GM18511 (cell line): ENCODE data around the gene RIN3.

Experiments
- ATAC-seq: cut with Tn5 transposase; IDR thresholded peaks from one replicate; pipeline ENCODE4 v1.9.1; 2021; ENCODE audit warnings: mild to moderate bottlenecking, moderate library complexity; ENCODE audit not compliant: unreplicated experiment

RIN3 gene

GRCh38 chr14:92644171-92644969, 130.8 kb downstream of the RIN3 start:
- ATAC-seq = no peak

GRCh38 chr14:92644970-92645515, 131.5 kb downstream of the RIN3 start:
- ATAC-seq = no peak

GRCh38 chr14:92645841-92646478, 132.4 kb downstream of the RIN3 start:
- no peak for ATAC-seq

DNA sequence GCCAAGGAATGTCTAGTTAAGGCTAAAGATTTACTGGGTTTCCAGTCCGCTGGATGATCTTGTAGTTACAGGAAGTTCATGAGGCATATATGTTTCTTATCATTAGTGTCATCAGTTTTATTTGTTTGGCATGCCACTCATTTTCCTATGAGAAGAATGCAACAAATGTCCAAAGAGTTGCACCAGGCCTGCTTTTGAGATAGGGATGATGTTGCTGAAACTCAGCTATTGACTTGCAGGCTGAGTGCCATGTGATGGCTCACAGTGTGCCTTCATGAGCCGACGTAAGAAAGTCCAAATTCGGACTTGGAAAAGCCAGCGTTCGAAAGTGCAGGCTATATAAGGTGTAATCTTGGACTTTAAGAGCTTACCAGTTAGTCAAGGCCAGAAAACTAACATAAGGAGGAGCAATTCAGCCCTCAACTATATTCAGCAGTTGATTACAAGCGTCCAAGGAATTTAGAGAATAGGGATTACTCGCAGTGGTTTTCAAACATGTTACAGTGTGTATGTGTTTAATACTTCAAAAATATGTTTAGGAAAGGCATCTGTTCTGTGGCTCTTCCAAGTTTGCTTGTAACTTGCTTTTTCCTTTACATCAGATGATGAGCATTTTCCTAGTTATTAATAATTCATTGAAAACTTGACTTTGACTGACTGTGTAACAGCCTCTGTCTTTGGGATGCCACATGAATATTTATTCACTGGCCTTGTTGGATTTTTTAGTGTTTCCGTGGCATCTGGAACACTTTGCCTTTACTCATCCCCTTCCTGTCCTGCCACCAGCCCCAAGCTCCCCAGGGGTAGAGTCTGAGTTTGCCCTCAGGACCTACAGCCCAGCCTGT, 133.6 kb downstream of the RIN3 start:
- ATAC-seq = no peak

DNA sequence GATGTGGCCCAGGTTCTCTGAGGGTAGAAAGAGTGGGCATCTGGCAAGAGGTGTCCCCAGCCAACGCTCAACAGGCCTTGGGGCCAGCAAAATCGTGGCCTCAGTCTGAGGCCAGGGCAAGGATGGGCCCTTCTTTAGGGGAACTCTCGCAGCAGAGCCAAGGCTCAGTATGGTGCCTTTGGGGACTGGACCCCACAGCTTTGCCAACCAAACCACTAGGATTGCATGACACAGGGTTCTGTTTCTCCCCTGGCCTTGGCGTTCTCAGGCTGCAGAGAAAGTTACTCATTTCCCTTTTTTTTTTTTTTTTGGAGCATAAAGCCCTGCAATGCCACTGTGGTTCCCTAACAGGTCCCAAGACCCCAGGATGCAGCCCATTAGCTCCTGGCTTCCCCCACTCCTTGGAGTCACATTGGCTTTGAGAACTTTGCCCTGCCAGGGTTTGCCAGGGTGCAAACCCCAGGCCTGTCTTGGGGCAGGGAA, 134.3 kb downstream of the RIN3 start:
- no peak for ATAC-seq

GRCh38 chr14:92649066-92649465, 135.5 kb downstream of the RIN3 start:
- ATAC-seq = no peak

GRCh38 chr14:92649934-92650545, 136.5 kb downstream of the RIN3 start:
- ATAC-seq = no peak

- ATAC-seq = no peak
These were observed 137.1 kb downstream of the RIN3 start for GRCh38 chr14:92650581-92651105.

DNA sequence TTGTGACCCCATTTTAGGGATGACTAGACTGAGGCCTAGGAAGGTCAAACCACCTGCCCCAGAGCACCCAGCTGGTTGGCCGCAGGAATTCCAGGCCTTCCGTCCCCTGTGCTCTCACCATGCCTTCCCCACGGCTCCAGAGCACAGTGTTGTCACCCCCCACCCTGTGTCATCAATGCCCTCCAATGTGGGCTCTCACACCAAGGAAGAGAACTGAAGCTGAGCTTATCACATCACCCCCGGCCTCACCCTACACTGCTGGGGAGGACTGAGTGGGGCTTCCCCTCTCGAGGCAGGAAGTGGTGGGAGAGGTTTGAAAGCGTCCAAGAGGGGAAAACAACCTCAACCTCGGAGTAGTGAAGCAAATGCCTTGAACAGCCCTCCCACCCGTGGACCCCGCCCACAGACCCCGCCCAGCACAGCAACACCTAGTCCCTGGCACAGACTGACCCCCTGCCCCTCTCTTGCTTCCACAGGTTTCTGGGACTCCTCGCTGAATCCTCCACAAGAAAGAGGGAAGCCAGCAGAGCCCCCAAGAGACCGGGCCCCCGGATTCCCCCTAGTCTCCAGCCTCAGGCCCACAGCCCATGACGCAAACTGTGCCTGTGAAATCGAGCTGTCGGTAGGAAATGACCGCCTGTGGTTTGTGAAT, 137.7 kb downstream of the RIN3 start:
- ATAC-seq = peak; percentile 78

DNA sequence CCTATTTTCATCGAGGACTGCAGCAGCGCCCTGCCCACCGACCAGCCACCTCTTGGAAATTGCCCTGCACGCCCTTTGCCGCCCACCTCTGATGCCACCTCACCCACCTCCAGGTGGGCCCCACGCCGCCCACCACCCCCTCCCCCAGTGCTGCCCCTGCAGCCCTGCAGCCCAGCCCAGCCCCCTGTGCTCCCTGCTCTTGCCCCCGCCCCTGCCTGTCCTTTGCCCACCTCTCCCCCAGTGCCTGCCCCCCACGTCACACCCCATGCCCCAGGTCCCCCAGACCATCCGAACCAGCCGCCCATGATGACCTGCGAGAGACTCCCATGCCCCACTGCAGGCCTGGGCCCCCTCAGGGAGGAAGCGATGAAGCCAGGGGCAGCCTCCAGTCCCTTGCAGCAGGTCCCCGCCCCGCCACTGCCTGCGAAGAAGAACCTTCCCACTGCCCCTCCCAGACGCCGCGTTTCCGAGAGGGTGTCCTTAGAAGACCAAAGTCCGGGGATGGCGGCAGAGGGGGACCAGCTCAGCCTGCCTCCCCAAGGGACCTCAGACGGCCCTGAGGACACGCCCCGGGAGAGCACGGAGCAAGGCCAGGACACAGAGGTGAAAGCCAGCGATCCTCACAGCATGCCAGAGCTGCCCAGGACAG, 138.3 kb downstream of the RIN3 start:
- ATAC-seq = no peak

GRCh38 chr14:92652413-92653151, 139.0 kb downstream of the RIN3 start:
- no peak for ATAC-seq

DNA sequence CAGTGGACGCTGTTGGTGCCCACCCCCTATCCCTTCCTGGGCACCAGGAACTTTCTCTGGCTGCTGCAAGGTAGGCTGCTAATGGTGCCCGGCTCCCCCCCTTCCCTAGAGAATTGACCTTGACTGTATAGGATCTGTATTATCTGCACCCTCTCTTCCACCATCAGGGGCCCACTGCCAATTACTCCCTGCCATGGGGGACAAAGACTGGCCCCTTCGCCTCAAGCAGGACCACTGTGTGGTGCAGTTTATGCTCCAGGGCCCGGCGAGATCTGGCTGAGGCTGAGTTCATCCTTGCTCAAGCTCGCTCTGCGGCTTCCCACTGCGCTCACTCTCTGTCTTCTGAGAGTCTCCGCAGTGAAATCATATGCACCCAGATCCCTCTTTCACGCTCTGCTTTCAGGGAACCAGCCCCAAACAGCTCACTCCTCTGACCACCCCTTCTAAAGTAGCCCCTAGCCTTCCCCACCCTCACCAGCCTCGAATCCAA, 139.6 kb downstream of the RIN3 start:
- no peak for ATAC-seq

DNA sequence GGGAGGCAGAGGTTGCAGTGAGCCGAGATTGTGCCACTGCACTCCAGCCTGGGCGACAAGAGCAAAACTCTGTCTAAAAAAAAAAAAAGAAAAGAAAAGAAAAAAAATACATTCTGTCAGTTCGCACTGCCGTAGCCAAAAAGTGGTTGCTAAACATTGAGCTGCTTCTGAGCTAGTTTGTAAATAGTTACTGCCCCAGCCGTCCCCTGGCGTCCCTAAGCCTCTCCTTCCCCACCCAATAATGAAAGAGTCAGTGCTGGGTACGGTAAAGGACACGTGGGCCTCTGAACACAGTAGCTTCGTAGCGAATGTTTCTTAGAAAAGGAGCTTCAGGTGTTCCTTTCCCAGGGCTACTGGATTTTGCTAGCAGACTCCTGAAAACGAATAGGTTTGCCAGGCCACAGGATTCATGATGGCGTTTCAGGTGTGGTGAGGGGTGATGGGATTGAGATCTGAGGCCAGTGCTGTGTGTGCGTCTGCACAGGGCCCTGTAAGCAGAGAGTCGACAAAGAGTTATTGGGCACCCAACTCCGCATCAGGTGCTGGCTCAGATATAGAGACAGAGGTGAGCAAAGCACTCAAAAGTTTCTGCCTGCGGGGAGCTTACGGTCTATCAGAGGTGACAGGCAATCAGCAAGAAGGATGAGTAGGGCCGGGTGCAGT, 140.8 kb downstream of the RIN3 start:
- ATAC-seq = no peak

DNA sequence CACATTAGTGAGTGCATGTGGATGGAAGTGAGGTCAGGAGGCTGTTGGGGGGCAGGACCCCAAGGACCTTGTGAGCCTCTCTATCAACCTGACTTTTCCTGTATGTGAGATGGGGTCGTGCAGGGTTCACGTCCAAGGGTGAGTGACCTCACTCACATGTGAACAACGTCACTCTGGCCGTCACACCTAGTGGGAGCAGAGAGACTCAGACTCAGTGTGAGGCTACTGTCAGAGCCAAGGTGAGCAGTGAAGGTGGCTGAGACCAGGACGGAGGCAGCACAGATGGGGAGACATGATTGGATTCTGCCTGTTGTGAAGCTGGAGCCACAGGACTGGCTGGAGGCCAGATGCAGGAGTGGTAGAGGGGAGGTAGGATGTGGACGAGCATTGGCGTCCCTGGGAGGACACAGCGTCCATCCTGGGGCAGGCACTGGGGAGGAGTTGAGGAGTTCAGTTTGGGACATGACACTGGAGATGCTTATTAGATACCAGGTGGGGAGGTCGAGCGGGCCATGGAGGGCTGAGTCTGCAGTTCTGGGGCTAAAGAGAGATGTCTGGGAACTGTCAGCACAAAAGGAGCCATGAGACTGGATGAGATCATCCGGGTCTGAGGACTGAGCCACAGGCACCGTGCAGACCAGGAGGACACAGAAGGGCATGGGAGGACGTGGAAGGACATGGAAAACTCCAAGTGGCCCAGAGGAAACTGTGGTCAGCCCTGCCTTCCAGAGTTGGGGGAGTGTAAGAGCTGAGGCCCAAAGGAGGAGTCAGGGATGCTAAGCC, 142.0 kb downstream of the RIN3 start:
- ATAC-seq = no peak

DNA sequence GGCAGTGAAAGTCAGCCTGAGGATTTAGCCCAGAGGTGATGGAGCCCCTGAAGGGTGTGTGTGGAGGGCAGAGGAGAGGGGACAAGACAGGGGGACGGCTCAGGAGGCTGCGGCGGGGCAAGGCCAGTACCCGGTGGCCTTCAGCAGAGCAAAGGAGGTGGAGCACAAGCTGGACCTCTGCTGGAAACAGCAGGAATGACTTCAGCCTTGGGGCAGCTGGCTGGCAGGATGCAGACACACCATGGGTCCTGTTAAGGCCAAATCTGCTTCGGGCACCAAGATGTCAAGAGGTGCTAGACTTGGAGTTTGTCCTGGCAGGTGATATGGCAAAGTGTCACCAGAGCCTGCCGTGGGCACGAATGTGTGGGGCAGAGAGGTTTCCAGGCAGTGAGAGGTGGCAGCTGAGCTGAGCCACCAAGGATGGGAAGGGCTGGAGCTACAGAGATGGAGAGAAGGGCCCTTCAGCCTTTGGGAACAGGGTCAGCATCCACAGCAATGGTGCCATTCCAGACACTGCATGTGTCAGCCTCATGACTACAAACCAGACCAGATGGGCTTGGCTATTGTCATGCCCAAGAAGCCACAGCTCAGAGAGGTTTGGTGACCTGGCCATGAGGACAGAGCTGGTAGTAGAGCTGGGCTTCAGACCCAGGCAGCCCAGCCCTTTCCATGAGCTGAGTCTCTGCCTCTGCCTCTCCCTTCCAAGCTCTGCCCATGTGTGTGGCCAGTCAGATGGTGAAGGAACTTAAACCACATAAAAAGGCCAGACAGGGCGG, 142.9 kb downstream of the RIN3 start:
- no peak for ATAC-seq

GRCh38 chr14:92657457-92658142, 144.0 kb downstream of the RIN3 start:
- ATAC-seq = no peak
